GM21423 (cell line): ENCODE measurements around the gene GLRX5.
"Not testable (repeated sequence)": the region's sequence is repeated elsewhere in the genome, so short reads cannot be mapped to it uniquely, and the experiment has no call there.

Experiments used
- ATAC-seq: cut with Tn5 transposase; IDR thresholded peaks from one replicate; pipeline ENCODE4 v1.9.1; 2021; ENCODE audit warnings: mild to moderate bottlenecking, moderate library complexity; ENCODE audit not compliant: unreplicated experiment

The GLRX5 gene

GRCh38 chr14:95549656-95550585, 15.1 kb downstream of the GLRX5 start:
- no peak for ATAC-seq

GRCh38 chr14:95551435-95551834, 16.6 kb downstream of the GLRX5 start:
- ATAC-seq: no peak

- ATAC-seq: no peak
Observed at GRCh38 chr14:95553141-95553540, 18.3 kb downstream of the GLRX5 start.

- no peak for ATAC-seq
Observed at GRCh38 chr14:95555053-95555452, 20.2 kb downstream of the GLRX5 start.

GRCh38 chr14:95557291-95557690, 22.4 kb downstream of the GLRX5 start:
- no peak for ATAC-seq

- no peak for ATAC-seq
Observed at GRCh38 chr14:95557832-95558231, 23.0 kb downstream of the GLRX5 start.

- ATAC-seq: no peak
Observed at GRCh38 chr14:95559203-95559602, 24.4 kb downstream of the GLRX5 start.

- peak; percentile 78 for ATAC-seq
Observed at GRCh38 chr14:95561001-95561412, 26.2 kb downstream of the GLRX5 start.

- no peak for ATAC-seq
Observed at GRCh38 chr14:95562892-95563685, 28.2 kb downstream of the GLRX5 start.

GRCh38 chr14:95564060-95564459, 29.2 kb downstream of the GLRX5 start:
- ATAC-seq: no peak

- ATAC-seq: no peak
Observed at GRCh38 chr14:95569440-95569839, 34.6 kb downstream of the GLRX5 start.

- no peak for ATAC-seq
Observed at GRCh38 chr14:95573313-95573712, 38.5 kb downstream of the GLRX5 start.

GRCh38 chr14:95575840-95576473, 41.1 kb downstream of the GLRX5 start:
- ATAC-seq: no peak

GRCh38 chr14:95577067-95577800, 42.4 kb downstream of the GLRX5 start:
- ATAC-seq: peak; percentile 95

GRCh38 chr14:95577870-95578269, 43.0 kb downstream of the GLRX5 start:
- ATAC-seq: no peak

GRCh38 chr14:95583836-95584617, 49.2 kb downstream of the GLRX5 start:
- ATAC-seq: not testable (repeated sequence)

- ATAC-seq: no peak
Observed at GRCh38 chr14:95585953-95586620, 51.2 kb downstream of the GLRX5 start.

- ATAC-seq: not testable (repeated sequence)
Observed at GRCh38 chr14:95591182-95591581, 56.3 kb downstream of the GLRX5 start.
